Measurements from ENCODE around the gene NME8. TPM values are rescaled to one million over a fixed set of nuclear protein-coding genes. Genes with fewer than 3 reads are reported as not detected.

The NME8 gene
- total RNA-seq, 1 donor: not detected

GRCh38 chr7:37820708-37821468 is 27.5 kb upstream of the NME8 start:
- DNase-seq (ENCODE audit: low read depth): no peak
- no peak overlapping the region for H3K4me3 ChIP-seq (ENCODE audit: low read depth, low read length)
- no peak for TF ChIP-seq CTCF (IDR thresholded peaks at IDR 0.05; ENCODE audit: insufficient read depth, low read depth, low read length)

- no peak for TF ChIP-seq CTCF (IDR thresholded peaks at IDR 0.05; ENCODE audit: insufficient read depth, low read depth, low read length)
- H3K4me3 ChIP-seq (ENCODE audit: low read depth, low read length): no peak overlapping the region
- no peak for DNase-seq (ENCODE audit: low read depth)
Measured at GRCh38 chr7:37822946-37823345, 25.5 kb upstream of the NME8 start.

- TF ChIP-seq CTCF (IDR thresholded peaks at IDR 0.05; ENCODE audit: insufficient read depth, low read depth, low read length): no peak
- DNase-seq (ENCODE audit: low read depth): no peak
- no peak overlapping the region for H3K4me3 ChIP-seq (ENCODE audit: low read depth, low read length)
Measured at GRCh38 chr7:37823557-37823956, 24.8 kb upstream of the NME8 start.

- no peak for DNase-seq (ENCODE audit: low read depth)
- no peak overlapping the region for H3K4me3 ChIP-seq (ENCODE audit: low read depth, low read length)
- TF ChIP-seq CTCF (IDR thresholded peaks at IDR 0.05; ENCODE audit: insufficient read depth, low read depth, low read length): no peak
Measured at GRCh38 chr7:37825038-37825437, 23.4 kb upstream of the NME8 start.

- no peak overlapping the region for H3K4me3 ChIP-seq (ENCODE audit: low read depth, low read length)
- DNase-seq (ENCODE audit: low read depth): no peak
- TF ChIP-seq CTCF (IDR thresholded peaks at IDR 0.05; ENCODE audit: insufficient read depth, low read depth, low read length): no peak
Measured at GRCh38 chr7:37826825-37827224, 21.6 kb upstream of the NME8 start.

GRCh38 chr7:37831244-37831643 is 17.2 kb upstream of the NME8 start:
- no peak overlapping the region for H3K4me3 ChIP-seq (ENCODE audit: low read depth, low read length)
- no peak for TF ChIP-seq CTCF (IDR thresholded peaks at IDR 0.05; ENCODE audit: insufficient read depth, low read depth, low read length)
- no peak for DNase-seq (ENCODE audit: low read depth)

GRCh38 chr7:37832194-37832593 is 16.2 kb upstream of the NME8 start:
- no peak overlapping the region for H3K4me3 ChIP-seq (ENCODE audit: low read depth, low read length)
- DNase-seq (ENCODE audit: low read depth): peak; percentile 11
- no peak for TF ChIP-seq CTCF (IDR thresholded peaks at IDR 0.05; ENCODE audit: insufficient read depth, low read depth, low read length)

All from fibroblast of villous mesenchyme (primary cell).